Muscle layer of colon (tissue), 2 donors: ENCODE data around the gene COBLL1.

Experiments
- H3K27ac ChIP-seq: one replicate; pipeline ENCODE4 v1.7.0; 2013; ENCODE audit warnings: low read depth, mild to moderate bottlenecking, low read length, moderate library complexity
- H3K27me3 ChIP-seq, 2 donors: one replicate each; pipeline ENCODE4 v1.7.0; 2013; ENCODE audit warnings: low read length in 2 of 2, mild to moderate bottlenecking in 2 of 2; ENCODE audit not compliant: insufficient read depth in 2 of 2, control insufficient read depth in 1 of 2
- H3K36me3 ChIP-seq: one replicate; pipeline ENCODE4 v1.7.0; 2013; ENCODE audit warnings: mild to moderate bottlenecking, low read length; ENCODE audit not compliant: insufficient read depth
- H3K4me1 ChIP-seq: one replicate; pipeline ENCODE4 v1.7.0; 2013; ENCODE audit warnings: mild to moderate bottlenecking, low read length; ENCODE audit not compliant: insufficient read depth
- H3K4me3 ChIP-seq, 2 donors: one replicate each; pipeline ENCODE4 v1.7.0; 2013; ENCODE audit warnings: low read length in 2 of 2, low read depth in 1 of 2, mild to moderate bottlenecking in 1 of 2, moderate library complexity in 1 of 2
- H3K9ac ChIP-seq: one replicate; pipeline ENCODE4 v1.7.0; 2013; ENCODE audit warnings: low read length
- H3K9me3 ChIP-seq: one replicate; pipeline ENCODE4 v1.7.0; 2013; ENCODE audit warnings: mild to moderate bottlenecking, low read length
- donor health status: abdominal sarcoma.
- donor health status: Adenocarcinoma of cecum.

COBLL1 gene

DNA sequence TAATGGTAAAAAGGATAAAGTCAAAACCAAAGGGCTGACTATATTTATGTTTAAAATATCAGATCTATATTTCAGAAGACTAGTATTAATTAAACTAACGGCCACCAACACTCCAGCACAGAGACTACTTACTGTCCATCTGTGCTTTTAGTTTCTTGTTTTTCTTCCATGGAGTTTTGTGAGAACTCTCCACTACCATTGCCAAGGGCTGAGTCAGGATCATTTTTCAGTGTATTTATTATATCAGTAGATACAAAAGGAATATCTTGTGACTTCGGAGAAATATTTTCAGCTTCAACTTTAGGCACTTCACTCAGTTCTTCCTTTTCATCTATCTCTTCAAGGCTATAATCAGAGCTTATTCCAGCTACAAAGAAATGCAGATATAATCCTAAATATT lies 141.2 kb downstream of the COBLL1 start:
- H3K4me1 ChIP-seq, result no peaks in the 10 kb centered on the region
- no peaks in the 10 kb centered on the region for H3K27me3 ChIP-seq
- H3K4me3 ChIP-seq, result no peak overlapping the region
- no peaks in the 10 kb centered on the region for H3K9me3 ChIP-seq
- no peaks in the 10 kb centered on the region for H3K36me3 ChIP-seq
- H3K9ac ChIP-seq, result no peak overlapping the region
- H3K27ac ChIP-seq, result no peak overlapping the region

DNA sequence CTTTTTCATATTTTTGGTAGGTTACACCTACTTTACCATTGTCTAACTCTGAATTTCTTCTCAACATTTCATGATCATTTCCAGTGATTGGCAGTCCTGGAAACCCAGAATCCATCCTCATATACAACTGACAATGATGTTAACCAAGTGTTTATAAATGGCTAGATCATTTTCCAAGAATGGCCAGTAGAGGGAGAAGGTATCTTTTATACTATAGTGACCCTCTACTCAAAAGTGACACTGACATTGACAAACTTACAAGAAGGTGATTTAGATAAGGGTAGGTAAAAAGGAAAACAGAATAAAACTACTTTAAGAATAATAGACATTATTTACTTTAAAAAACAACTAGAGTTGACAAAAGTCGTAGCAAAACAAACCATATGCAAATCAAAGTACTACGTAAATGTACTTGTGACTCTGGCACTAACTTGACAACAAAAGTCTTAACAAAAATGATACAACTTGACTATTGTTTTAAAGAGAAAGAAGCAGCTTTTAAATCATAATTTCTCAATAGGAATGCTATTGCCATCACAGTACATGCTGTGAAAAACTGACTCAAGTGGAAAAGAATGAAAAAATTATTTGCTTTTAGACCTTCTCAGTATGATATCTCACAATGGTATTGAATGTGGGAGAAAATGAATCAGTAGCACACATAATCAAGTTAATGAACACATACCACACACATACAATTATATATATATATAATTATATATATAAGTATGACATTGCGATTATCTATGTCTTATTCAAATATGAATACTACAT lies 143.7 kb downstream of the COBLL1 start:
- H3K9me3 ChIP-seq, result no peaks in the 10 kb centered on the region
- H3K4me1 ChIP-seq, result no peaks in the 10 kb centered on the region
- no peaks in the 10 kb centered on the region for H3K36me3 ChIP-seq
- H3K4me3 ChIP-seq, result no peak overlapping the region
- no peaks in the 10 kb centered on the region for H3K27me3 ChIP-seq
- H3K27ac ChIP-seq, result no peak overlapping the region
- no peak overlapping the region for H3K9ac ChIP-seq

DNA sequence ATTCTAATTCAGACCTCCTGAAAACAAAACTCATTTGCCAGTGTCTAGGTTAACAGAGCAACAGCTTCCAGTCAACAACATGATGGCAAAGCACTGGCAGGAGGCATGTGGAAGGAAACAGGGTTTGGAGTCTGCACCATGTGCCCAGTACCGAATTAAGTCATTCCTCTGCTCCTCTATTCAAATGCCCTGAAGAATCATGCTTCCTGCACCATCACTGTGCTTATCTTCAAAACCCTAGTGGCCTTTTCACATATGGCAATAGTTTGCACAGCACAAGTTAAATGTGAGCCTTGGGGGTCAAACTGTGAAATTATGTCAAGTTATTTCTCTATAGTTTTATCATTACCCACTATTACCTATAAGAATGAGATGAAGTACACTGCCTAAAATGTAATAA lies 145.0 kb downstream of the COBLL1 start:
- Histone ChIP-seq H3K9ac (no peak overlapping the region), H3K4me3 (no peak overlapping the region), H3K9me3 (no peaks in the 10 kb centered on the region), H3K4me1 (peaks cover 4% of the 10 kb centered on the region), H3K27ac (no peak overlapping the region), H3K27me3 (no peaks in the 10 kb centered on the region), H3K36me3 (no peaks in the 10 kb centered on the region)

DNA sequence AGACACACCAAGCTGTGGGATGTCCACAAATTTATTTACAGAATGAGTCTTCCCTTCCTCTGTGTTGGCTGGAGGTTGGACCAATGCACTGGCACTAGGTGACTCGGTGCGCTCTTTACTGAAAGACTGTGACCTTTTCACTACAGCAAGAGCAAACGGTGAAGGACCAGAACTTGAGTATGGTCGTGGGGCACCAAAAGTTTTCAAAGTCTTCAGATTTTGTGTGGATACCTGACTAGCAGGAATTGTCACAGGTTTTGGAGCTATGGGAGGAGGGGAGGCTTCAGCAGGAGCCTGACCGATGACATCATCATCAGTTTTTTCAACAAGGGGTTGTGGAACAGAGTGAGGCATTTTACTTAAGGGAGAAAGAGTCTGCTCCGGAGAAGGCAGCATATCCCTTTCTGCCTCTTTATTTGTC lies 147.3 kb downstream of the COBLL1 start:
- Histone ChIP-seq H3K9ac (no peak overlapping the region), H3K27ac (no peak overlapping the region), H3K4me1 (peaks cover 4% of the 10 kb centered on the region), H3K36me3 (peaks cover 8% of the 10 kb centered on the region), H3K27me3 (no peaks in the 10 kb centered on the region), H3K4me3 (no peak overlapping the region), H3K9me3 (no peaks in the 10 kb centered on the region)

DNA sequence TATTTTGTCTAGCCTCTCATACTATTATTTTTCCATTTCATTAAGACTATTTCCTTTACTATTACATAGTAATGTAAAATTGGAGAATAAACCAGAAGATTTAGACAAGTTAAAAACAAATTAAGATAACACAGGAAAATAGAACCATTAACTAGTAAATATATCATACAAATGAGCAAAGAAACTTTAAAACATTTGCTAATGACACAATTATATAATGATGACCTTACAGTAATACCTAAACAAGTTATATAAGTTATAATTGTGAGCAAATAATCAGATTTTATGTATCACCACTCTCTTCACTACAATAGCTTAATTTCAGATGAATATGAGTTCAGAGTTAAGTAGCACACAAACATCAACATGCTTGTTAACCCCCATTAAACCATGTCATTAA lies 147.8 kb downstream of the COBLL1 start:
- no peaks in the 10 kb centered on the region for H3K27me3 ChIP-seq
- no peak overlapping the region for H3K9ac ChIP-seq
- H3K4me1 ChIP-seq, result peaks cover 4% of the 10 kb centered on the region
- H3K4me3 ChIP-seq, result no peak overlapping the region
- H3K27ac ChIP-seq, result no peak overlapping the region
- no peaks in the 10 kb centered on the region for H3K9me3 ChIP-seq
- peaks cover 8% of the 10 kb centered on the region for H3K36me3 ChIP-seq

DNA sequence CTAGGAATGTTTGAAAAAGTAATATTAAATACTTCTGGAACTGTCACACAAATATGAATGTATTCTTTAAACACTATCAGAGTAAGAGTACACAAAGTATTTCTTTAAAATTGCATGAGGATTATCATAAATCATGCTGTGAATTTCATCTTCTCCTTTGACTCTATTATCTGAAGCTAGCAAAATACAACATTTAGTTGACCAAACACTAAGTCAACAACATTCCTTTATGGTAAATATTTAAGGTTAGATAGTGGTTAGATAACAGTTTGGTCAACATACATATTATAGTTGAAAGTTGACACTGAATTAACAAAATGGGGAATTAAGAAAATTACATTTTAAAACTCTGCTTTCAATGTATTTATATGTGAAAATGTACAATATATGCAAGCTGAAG lies 148.2 kb downstream of the COBLL1 start:
- no peaks in the 10 kb centered on the region for H3K27me3 ChIP-seq
- H3K4me1 ChIP-seq, result peaks cover 4% of the 10 kb centered on the region
- H3K27ac ChIP-seq, result no peak overlapping the region
- H3K36me3 ChIP-seq, result peaks cover 8% of the 10 kb centered on the region
- no peaks in the 10 kb centered on the region for H3K9me3 ChIP-seq
- no peak overlapping the region for H3K9ac ChIP-seq
- H3K4me3 ChIP-seq, result no peak overlapping the region

DNA sequence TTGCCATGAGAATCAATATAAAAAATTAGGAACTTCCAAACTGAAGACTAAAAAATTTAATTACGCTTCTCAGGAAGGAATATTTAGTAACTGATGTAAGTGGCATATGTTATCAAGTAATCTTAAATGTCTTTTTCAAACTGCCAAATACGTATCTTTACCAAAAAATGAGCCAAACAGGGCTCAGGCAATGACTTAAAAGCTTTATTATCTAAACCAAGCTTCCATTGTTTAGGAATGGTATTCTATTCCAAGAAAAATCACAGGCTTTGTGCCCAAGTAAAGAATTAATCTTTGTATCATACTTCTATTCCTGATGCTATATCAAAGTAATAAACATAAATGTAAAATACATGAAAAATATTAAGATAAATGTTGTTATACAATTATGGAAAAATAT lies 148.7 kb downstream of the COBLL1 start:
- Histone ChIP-seq H3K9ac (no peak overlapping the region), H3K27me3 (no peaks in the 10 kb centered on the region), H3K4me3 (no peak overlapping the region), H3K4me1 (peaks cover 4% of the 10 kb centered on the region), H3K27ac (no peak overlapping the region), H3K36me3 (peaks cover 8% of the 10 kb centered on the region), H3K9me3 (no peaks in the 10 kb centered on the region)

DNA sequence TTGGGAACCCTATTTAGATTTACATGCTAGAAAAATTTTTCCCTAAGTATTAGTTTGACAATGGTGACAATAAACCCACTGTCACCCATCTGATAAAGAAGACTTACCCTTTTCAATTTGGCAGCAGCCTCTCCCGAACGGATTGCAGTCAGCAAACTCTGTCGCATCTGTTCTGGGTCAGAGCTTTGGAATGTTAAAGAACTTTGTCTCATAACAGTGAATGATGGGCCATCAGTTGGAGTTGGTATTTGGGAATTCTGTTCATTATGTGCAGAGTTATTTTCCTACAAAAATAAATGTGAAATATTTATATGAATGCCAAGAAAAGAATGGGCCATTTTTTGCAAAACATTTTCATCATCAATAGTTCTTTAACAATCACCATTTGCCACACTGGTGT lies 149.5 kb downstream of the COBLL1 start:
- H3K4me1 ChIP-seq, result peaks cover 4% of the 10 kb centered on the region
- no peaks in the 10 kb centered on the region for H3K27me3 ChIP-seq
- no peak overlapping the region for H3K4me3 ChIP-seq
- H3K9ac ChIP-seq, result no peak overlapping the region
- peaks cover 8% of the 10 kb centered on the region for H3K36me3 ChIP-seq
- H3K9me3 ChIP-seq, result no peaks in the 10 kb centered on the region
- no peak overlapping the region for H3K27ac ChIP-seq

DNA sequence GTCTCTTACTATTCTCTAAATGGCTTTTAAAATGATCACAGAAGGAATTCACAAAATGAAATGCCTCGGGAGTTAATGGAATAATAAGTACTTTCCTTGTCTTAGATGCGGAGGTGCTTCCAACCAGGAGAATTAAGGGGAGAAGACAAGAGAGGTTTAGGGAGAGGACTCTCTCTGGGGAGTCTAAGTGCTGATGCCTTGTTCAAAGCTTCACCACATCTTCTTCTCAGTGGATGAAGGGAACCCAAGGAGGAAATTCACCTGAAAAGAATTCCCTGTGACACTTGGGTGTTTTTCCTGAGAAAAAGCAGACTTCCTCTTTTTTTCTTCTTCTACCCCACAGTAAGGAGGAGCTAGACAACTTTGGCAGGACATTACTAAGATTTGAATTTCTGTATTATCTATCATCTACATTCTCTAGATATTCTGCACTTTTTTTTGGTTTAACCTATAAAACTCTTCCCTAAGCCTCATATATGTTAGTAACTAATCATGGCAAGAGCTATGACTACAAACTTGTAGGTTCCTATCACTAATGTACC lies 150.2 kb downstream of the COBLL1 start:
- H3K4me3 ChIP-seq, result no peak overlapping the region
- H3K27ac ChIP-seq, result no peak overlapping the region
- no peak overlapping the region for H3K9ac ChIP-seq
- no peaks in the 10 kb centered on the region for H3K27me3 ChIP-seq
- H3K9me3 ChIP-seq, result no peaks in the 10 kb centered on the region
- peaks cover 8% of the 10 kb centered on the region for H3K36me3 ChIP-seq
- H3K4me1 ChIP-seq, result peaks cover 4% of the 10 kb centered on the region

DNA sequence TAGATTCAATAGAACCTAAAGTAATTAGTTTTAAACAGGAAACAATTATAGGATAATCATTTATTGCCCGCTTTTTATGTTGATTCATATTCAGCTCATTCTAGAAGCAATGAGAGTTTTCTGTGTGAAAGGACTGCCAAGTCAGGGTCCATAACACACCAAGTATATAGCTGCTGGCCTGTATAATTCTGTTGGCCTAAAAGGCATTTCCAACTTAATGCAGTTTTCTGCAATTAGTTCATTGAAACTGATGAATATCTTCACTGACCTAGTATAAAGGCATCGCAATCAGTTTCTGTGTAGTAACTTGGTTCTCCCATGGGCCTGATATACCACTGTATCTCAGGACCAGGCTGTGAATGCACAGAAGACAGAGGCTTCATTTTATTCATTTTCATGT lies 151.3 kb downstream of the COBLL1 start:
- peaks cover 8% of the 10 kb centered on the region for H3K36me3 ChIP-seq
- no peaks in the 10 kb centered on the region for H3K9me3 ChIP-seq
- H3K27me3 ChIP-seq, result no peaks in the 10 kb centered on the region
- peaks cover 4% of the 10 kb centered on the region for H3K4me1 ChIP-seq
- H3K27ac ChIP-seq, result no peak overlapping the region
- H3K9ac ChIP-seq, result no peak overlapping the region
- no peak overlapping the region for H3K4me3 ChIP-seq

DNA sequence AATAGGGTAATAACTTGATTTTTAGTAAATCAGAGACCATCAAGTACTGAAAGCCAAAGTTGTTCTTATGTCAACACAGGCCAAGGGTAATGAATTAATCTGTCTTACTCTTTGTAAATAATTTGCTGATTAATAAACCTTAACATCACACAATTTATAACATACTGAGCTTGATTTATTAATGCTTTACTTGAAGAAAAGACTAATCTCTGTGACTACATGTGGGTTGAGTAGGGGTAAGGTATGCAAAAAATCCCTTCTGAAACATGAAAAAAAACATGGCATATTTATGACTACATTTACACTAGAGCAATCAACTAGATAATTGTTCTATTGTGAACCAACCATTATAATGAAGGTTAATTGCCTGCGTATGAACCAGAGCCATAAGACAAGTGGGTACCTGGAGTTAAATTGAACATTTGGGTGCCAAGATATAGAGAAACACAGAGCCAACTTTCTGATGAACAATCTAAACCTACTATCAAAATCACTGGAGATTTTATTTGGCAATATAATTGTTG lies 152.7 kb downstream of the COBLL1 start:
- peaks cover 8% of the 10 kb centered on the region for H3K36me3 ChIP-seq
- H3K4me1 ChIP-seq, result peaks cover 4% of the 10 kb centered on the region
- H3K27me3 ChIP-seq, result no peaks in the 10 kb centered on the region
- H3K9ac ChIP-seq, result no peak overlapping the region
- H3K4me3 ChIP-seq, result no peak overlapping the region
- no peak overlapping the region for H3K27ac ChIP-seq
- no peaks in the 10 kb centered on the region for H3K9me3 ChIP-seq

DNA sequence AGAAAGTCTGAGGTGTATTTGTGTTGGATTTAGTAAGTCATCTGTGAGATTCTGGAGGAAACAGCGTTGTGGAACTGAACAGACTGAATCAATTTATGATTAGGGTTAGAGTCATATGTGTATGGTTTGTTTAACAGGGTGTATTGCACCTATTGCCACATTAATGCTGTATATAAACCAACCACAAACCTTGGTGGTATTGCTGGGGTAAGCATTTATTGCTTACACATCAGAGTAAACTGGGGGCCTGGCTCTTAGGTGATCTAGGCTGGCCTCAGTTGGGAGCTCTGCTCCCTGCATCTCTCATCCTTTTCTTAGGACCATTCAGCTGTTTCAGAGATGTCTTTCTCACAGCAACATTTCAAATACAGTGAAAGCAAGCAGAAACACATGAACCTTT lies 160.6 kb downstream of the COBLL1 start:
- no peak overlapping the region for H3K27ac ChIP-seq
- H3K9me3 ChIP-seq, result no peaks in the 10 kb centered on the region
- H3K27me3 ChIP-seq, result no peaks in the 10 kb centered on the region
- H3K4me3 ChIP-seq, result no peak overlapping the region
- H3K36me3 ChIP-seq, result no peaks in the 10 kb centered on the region
- H3K9ac ChIP-seq, result no peak overlapping the region
- no peaks in the 10 kb centered on the region for H3K4me1 ChIP-seq
